GM12872 (cell line): ENCODE data around the gene ZBTB49.

Experiments
- TF ChIP-seq, protein P1 (sequence below): IDR thresholded peaks from 3 replicates; pipeline ENCODE4 v1.5.1; 2011; ENCODE audit warnings: low read depth, mild to moderate bottlenecking, low read length, moderate library complexity; ENCODE audit not compliant: insufficient read depth

ZBTB49 gene, protein sequence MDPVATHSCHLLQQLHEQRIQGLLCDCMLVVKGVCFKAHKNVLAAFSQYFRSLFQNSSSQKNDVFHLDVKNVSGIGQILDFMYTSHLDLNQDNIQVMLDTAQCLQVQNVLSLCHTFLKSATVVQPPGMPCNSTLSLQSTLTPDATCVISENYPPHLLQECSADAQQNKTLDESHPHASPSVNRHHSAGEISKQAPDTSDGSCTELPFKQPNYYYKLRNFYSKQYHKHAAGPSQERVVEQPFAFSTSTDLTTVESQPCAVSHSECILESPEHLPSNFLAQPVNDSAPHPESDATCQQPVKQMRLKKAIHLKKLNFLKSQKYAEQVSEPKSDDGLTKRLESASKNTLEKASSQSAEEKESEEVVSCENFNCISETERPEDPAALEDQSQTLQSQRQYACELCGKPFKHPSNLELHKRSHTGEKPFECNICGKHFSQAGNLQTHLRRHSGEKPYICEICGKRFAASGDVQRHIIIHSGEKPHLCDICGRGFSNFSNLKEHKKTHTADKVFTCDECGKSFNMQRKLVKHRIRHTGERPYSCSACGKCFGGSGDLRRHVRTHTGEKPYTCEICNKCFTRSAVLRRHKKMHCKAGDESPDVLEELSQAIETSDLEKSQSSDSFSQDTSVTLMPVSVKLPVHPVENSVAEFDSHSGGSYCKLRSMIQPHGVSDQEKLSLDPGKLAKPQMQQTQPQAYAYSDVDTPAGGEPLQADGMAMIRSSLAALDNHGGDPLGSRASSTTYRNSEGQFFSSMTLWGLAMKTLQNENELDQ

DNA sequence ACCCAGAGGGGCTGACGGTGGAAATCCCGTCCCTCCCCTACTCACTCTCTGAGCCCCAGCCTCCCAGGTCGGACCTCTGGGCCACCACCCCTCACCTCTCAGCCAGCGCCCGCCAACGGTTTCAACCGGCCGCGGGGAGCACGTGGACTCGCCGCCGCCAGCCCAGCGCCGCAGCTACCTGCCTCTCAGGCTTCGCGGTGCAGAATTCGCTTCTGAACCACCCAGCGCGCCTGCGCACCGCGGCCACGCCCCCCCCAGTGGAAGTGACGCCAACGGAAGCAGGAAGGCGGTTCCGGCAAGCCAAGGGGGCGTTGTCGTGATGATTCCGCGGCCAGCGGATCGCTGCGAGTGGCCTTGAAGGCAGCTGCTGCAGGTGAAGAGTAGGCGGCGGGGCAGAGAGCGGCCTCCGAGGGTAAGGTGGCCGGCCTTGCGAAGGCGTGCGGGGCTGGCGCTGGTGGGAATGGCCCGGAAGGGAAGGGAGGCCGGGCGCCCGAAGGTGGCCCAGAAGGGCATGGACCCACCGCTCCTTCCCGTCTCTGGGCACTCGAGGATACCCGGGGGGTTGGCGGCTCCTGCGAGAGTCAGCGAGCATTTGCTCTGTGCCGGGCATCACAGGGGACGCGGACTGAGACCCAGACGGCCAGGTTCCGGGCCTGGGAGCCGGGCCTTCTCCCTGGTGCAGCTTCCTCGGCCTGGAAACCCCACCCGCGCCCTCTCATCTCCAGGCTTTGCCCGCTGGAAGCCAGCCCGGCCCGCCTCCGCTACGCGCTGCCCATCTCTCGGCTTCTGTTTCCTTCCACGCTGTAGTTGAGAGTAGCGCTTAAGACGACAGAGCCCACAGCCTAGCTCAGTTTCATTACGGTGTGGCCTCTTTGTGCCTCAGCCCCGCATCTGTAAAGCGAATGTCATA is at the start of gene ZBTB49, which contains the start of gene LYAR:
TSS of gene ZBTB49 (plus strand) at position 311 of the 910 bp plus-strand sequence. CDS start 9,695 bp downstream, outside the sequence.
TSS of gene LYAR (minus strand) at position 214 of the 910 bp plus-strand sequence. CDS start 6,412 bp downstream, outside the sequence.
- TF ChIP-seq, protein P1, sequence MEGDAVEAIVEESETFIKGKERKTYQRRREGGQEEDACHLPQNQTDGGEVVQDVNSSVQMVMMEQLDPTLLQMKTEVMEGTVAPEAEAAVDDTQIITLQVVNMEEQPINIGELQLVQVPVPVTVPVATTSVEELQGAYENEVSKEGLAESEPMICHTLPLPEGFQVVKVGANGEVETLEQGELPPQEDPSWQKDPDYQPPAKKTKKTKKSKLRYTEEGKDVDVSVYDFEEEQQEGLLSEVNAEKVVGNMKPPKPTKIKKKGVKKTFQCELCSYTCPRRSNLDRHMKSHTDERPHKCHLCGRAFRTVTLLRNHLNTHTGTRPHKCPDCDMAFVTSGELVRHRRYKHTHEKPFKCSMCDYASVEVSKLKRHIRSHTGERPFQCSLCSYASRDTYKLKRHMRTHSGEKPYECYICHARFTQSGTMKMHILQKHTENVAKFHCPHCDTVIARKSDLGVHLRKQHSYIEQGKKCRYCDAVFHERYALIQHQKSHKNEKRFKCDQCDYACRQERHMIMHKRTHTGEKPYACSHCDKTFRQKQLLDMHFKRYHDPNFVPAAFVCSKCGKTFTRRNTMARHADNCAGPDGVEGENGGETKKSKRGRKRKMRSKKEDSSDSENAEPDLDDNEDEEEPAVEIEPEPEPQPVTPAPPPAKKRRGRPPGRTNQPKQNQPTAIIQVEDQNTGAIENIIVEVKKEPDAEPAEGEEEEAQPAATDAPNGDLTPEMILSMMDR = no peak

DNA sequence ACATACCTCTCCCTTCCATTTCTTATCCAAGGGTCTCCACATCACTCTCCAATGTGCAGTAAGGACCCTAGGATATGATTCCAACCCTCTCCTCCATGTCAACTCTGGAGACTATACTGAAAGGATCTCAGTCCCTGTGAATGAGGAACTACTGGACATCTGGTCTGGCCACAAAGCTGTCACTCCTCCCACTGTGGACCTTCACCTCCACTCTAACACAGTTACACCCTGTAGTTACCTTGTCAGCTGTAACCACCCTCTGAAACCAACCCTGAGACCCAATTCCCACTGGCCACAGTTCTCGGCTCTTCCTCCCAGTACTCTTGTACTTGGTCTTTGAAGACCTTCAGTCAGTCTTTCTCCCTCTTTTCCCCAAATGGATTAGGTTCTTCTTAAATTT is 44.9 kb upstream of the ZBTB49 start:
- TF ChIP-seq, protein P1 = no peak

DNA sequence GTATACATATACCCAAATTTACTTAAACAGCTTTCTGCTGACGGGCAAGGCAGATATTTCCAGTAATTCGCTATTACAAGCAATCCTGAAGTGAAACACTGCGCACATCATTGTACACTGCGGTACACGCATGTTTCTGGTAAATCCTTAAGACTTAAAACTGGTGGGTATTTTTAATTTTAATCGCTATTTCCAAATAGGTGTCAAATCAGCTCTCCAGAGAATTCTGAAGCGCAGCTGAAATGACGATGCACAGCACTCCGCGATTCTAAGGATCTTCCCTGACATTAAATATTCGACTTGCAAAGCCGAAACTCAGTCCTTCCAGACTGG is 42.4 kb upstream of the ZBTB49 start:
- TF ChIP-seq, protein P1 = no peak

DNA sequence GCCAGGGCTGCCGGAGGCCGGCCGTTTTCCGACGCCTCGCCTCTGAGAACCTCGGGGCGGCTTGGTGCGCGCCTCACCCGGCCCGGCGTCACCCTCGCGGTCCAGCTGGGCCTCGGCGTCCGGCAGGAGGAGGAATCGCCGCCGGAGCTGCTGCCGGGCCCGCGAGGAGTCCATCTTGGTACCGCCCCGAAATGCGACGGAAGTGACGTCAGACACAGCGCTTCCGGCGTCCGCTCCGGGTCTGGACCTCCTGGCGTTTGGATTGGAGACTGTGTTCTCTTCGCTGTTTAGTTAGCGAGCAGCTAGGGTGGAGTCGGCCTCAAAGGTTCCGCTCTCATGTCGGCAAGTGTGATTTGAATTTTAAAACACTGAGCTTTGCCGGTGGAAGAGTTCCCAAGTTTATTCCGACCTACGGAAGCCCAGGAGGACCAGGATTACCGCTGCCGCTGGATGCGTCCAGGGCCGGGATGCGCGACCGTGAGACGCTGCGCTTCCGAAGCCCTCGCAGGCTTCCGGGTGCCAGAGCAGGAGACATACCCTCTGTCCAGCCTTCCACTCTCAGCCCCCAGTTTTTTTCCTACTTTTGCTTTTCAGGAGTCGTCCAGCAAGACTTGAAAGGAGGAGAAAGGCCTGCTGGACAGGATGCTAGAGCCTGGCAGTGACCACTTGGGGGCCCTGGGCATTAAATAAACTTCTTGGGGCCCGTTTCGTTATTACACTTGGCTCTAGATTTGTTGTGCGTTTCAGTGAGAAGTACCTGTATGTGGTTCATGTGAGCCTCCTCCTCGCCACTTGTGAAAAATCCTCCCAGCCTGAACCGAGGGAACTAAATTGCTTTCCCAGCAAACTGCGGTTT is 41.8 kb upstream of the ZBTB49 start, which contains the start of gene TMEM128:
TSS of gene TMEM128 (minus strand) at position 195 of the 856 bp plus-strand sequence. CDS start at position 174, 21 bp downstream.
- TF ChIP-seq, protein P1 = 0 out of 3 replicates have a peak, but pooled peaks have one; percentile 11

DNA sequence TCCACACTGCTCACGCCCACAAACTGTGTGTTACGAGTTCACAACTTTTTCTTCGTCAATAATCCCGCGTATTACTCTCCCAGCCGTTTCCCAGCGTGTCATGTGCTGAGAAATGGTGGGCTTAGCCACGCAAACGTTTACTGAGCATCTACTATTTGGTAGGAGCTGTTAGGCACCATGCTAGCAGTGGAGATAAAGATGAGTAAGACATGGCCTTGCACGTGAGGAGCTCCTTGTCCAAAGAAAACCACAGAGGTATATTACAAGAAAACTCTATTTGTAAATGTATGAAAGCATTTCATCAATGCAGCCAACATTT is 41.2 kb upstream of the ZBTB49 start:
- TF ChIP-seq, protein P1 = no peak

DNA sequence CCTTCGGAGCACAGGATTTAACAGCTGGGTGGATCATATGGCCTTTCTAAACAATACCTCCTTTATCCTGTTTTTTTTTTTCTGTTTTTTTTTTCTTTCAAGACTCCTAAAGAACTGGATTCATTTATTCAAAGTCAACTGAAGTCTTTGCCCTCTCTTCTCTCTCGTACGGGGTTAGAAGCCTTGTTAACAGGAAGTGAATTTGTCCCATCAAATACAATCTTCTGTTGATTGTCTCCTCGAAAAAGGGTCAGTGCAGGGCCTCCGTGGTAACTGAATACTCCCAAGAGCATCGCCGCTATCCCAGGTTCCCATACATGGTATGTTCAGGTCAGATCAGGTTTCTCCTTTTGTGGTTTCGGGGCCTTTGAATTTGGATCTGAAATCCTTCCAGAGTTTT is 40.2 kb upstream of the ZBTB49 start:
- TF ChIP-seq, protein P1 = no peak
